Esophagus muscularis mucosa (tissue), 4 donors: ENCODE results near the gene CHRNG. TPM values are rescaled to one million over a fixed set of nuclear protein-coding genes. Genes with fewer than 3 reads are reported as not detected.
A peak's percentile ranks its signal among the peaks of the same experiment; 100 is the strongest.

Source experiments
- DNase-seq: peaks from one replicate; pipeline ENCODE4 v3.0.0-alpha.2; 2017; ENCODE audit errors: extremely low spot score
- H3K27ac ChIP-seq, 4 donors: fragments of 200-600 bp; sonication (generic); replicated peaks in 1 of 4; 1 replicate in 3 of 4; 2 replicates in 1 of 4; pipeline ENCODE4 v1.5.1; 2016 to 2019; ENCODE audit warnings: mild to moderate bottlenecking in 1 of 4
- H3K27me3 ChIP-seq, 4 donors: fragments of 200-600 bp; sonication (generic); one replicate each; pipeline versions ENCODE4 v1.5.1 to v1.6.0; 2016 to 2019
- H3K36me3 ChIP-seq, 4 donors: fragments of 200-600 bp; sonication (generic); one replicate each; pipeline ENCODE4 v1.5.1; 2016 to 2019
- H3K4me1 ChIP-seq, 4 donors: fragments of 200-600 bp; sonication (generic); one replicate each; pipeline ENCODE4 v1.5.1; 2016 to 2019
- H3K4me3 ChIP-seq, 4 donors: fragments of 200-600 bp; sonication (generic); 1 replicate in 2 of 4; 2 replicates in 2 of 4; pipeline ENCODE4 v1.5.1; 2016 to 2019; ENCODE audit warnings: mild to moderate bottlenecking in 4 of 4, moderate library complexity in 1 of 4
- H3K9me3 ChIP-seq, 4 donors: fragments of 200-600 bp; sonication (generic); 1 replicate in 3 of 4; 2 replicates in 1 of 4; pipeline ENCODE4 v1.5.1; 2016 to 2019
- CTCF ChIP-seq, 3 experiments: fragments of 200-600 bp in 2 of 3; fragments of 450-650 bp in 1 of 3; sonication (generic) in 2 of 3; IDR thresholded peaks; one replicate each; pipeline ENCODE4 v1.5.1; 2017 to 2019; ENCODE audit warnings: antibody characterized with exemption in 3 of 3, mild to moderate bottlenecking in 2 of 3, moderate library complexity in 1 of 3
- EP300 ChIP-seq: sonication (generic); formaldehyde crosslinking; IDR thresholded peaks from one replicate; pipeline ENCODE4 v1.6.1; 2017; ENCODE audit warnings: antibody characterized with exemption
- POLR2A ChIP-seq: fragments of 450-650 bp; IDR thresholded peaks from one replicate; pipeline ENCODE4 v1.6.1; 2017; ENCODE audit warnings: antibody characterized with exemption, moderate library complexity, mild to moderate bottlenecking, low read depth
- POLR2AphosphoS5 ChIP-seq, 2 donors: sonication (generic); formaldehyde crosslinking; IDR thresholded peaks; one replicate each; pipeline ENCODE4 v1.6.1; 2017; ENCODE audit warnings: antibody characterized with exemption in 2 of 2
- WGBS: methylation state at CpG from one replicate; pipeline ENCODE4 v1.1.5; 2018; 5-methylcytosine and 5-hydroxymethylcytosine counted together
- intact Hi-C: fragments of 100-400 bp; cut with DNase I; formaldehyde crosslinking; loops from one replicate; pipeline ENCODE4 v1.15.1; 2023
- total RNA-seq, 4 donors: library from RNA; depleted of rRNA; stranded (reverse); fragments of >200 nt; gene quantifications; one replicate each; pipeline versions ENCODE4 v1.1.0 to v1.2.1, GENCODE V29; 2016

The CHRNG gene
- total RNA-seq, 4 donors from 2014 or later: not detected

- H3K4me1 ChIP-seq: peaks cover 16 to 52% (median 43%) of the 10 kb centered on the region in 4 donors
- peak overlapping the region; percentile 85 to 97 (median 94) for H3K4me3 ChIP-seq
- H3K27ac ChIP-seq: peak overlapping the region in 1 of 4 donors; percentile 98
- intact Hi-C loops: no loop called here
- TF ChIP-seq POLR2AphosphoS5 (IDR thresholded peaks at IDR 0.05) (no peak), EP300 (no peak), CTCF (IDR thresholded peaks at IDR 0.05) (no peak)
- peaks cover under 1 to 17% (median 9%) of the 10 kb centered on the region in 4 donors for H3K36me3 ChIP-seq
- no peaks in the 10 kb centered on the region for H3K9me3 ChIP-seq
- no peak for DNase-seq
- H3K27me3 ChIP-seq: no peaks in the 10 kb centered on the region
- WGBS: 97% methylated on average over 4 of the region's 4 CpGs
These were observed 12.3 kb downstream of the CHRNG start for GRCh38 chr2:232551776-232552175.

GRCh38 chr2:232556426-232556825 is 16.9 kb downstream of the CHRNG start:
- TF ChIP-seq EP300 (no peak), POLR2A (no peak), POLR2AphosphoS5 (IDR thresholded peaks at IDR 0.05) (no peak), CTCF (IDR thresholded peaks at IDR 0.05) (no peak)
- Histone ChIP-seq H3K4me1 (peaks cover 13 to 38% (median 30%) of the 10 kb centered on the region in 4 donors), H3K9me3 (no peaks in the 10 kb centered on the region), H3K36me3 (peaks cover 29 to 55% (median 44%) of the 10 kb centered on the region in 4 donors), H3K27me3 (no peaks in the 10 kb centered on the region), H3K27ac (no peak overlapping the region), H3K4me3 (no peak overlapping the region)
- WGBS: 79% methylated on average over 3 of the region's 3 CpGs
- intact Hi-C loops: no loop called here
- no peak for DNase-seq

GRCh38 chr2:232562515-232563151 is 23.1 kb downstream of the CHRNG start:
- WGBS: 90% methylated on average over 8 of the region's 8 CpGs
- DNase-seq: no peak
- H3K27ac ChIP-seq: no peak overlapping the region
- H3K36me3 ChIP-seq: peaks cover 73 to 97% (median 84%) of the 10 kb centered on the region in 4 donors
- TF ChIP-seq EP300 (no peak), POLR2A (no peak), CTCF (IDR thresholded peaks at IDR 0.05) (no peak), POLR2AphosphoS5 (IDR thresholded peaks at IDR 0.05) (no peak)
- no peak overlapping the region for H3K4me3 ChIP-seq
- H3K4me1 ChIP-seq: no peaks in the 10 kb centered on the region
- no peaks in the 10 kb centered on the region for H3K27me3 ChIP-seq
- no peaks in the 10 kb centered on the region for H3K9me3 ChIP-seq
- intact Hi-C loops: no loop called here

- WGBS: 46% methylated on average over 3 of the region's 3 CpGs
- Histone ChIP-seq H3K27ac (no peak overlapping the region), H3K4me1 (no peaks in the 10 kb centered on the region), H3K4me3 (no peak overlapping the region), H3K36me3 (peaks cover 75 to 97% (median 84%) of the 10 kb centered on the region in 4 donors), H3K27me3 (no peaks in the 10 kb centered on the region), H3K9me3 (no peaks in the 10 kb centered on the region)
- intact Hi-C loops: no loop called here
- DNase-seq: no peak
- TF ChIP-seq POLR2AphosphoS5 (IDR thresholded peaks at IDR 0.05) (no peak), EP300 (no peak), POLR2A (no peak)
These were observed 24.1 kb downstream of the CHRNG start for GRCh38 chr2:232563580-232563979.

- no peak for DNase-seq
- H3K4me3 ChIP-seq: no peak overlapping the region
- H3K4me1 ChIP-seq: peaks cover 0 to 3% (median 0%) of the 10 kb centered on the region in 4 donors
- intact Hi-C loops: no loop called here
- no peak for TF ChIP-seq POLR2A
- no peaks in the 10 kb centered on the region for H3K9me3 ChIP-seq
- peaks cover 50 to 100% (median 95%) of the 10 kb centered on the region in 4 donors for H3K36me3 ChIP-seq
- no peaks in the 10 kb centered on the region for H3K27me3 ChIP-seq
- no peak overlapping the region for H3K27ac ChIP-seq
These were observed 28.2 kb downstream of the CHRNG start for GRCh38 chr2:232567721-232568120.
